Measurements from ENCODE around the gene SPINK2.

Gene SPINK2

GRCh38 chr4:56821381-56822243, at the start of gene SPINK2:
Gene SPINK2 (minus strand): TSS chr4:56821701. CDS start chr4:56821662, 39 bp downstream.
- DNase-seq, result no peak

- no peak for DNase-seq
Observed at GRCh38 chr4:56870946-56871345, 49.4 kb upstream of the SPINK2 start.

GRCh38 chr4:56863441-56864139, 42.1 kb upstream of the SPINK2 start:
- no peak for DNase-seq

- no peak for DNase-seq
Observed at GRCh38 chr4:56861360-56861759, 39.9 kb upstream of the SPINK2 start.

- DNase-seq, result no peak
Observed at GRCh38 chr4:56860781-56861180, 39.3 kb upstream of the SPINK2 start.

- no peak for DNase-seq
Observed at GRCh38 chr4:56859841-56860240, 38.3 kb upstream of the SPINK2 start.

GRCh38 chr4:56857601-56858309, 36.3 kb upstream of the SPINK2 start:
- no peak for DNase-seq

GRCh38 chr4:56856656-56857055, 35.2 kb upstream of the SPINK2 start:
- no peak for DNase-seq

- no peak for DNase-seq
Observed at GRCh38 chr4:56850910-56851309, 29.4 kb upstream of the SPINK2 start.

GRCh38 chr4:56844802-56845580, 23.5 kb upstream of the SPINK2 start:
- DNase-seq, result no peak

- DNase-seq, result no peak
Observed at GRCh38 chr4:56843421-56843899, 22.0 kb upstream of the SPINK2 start.

GRCh38 chr4:56840559-56840958, 19.1 kb upstream of the SPINK2 start:
- DNase-seq, result no peak

GRCh38 chr4:56828784-56829535, 7.5 kb upstream of the SPINK2 start:
- DNase-seq, result no peak

- no peak for DNase-seq
Observed at GRCh38 chr4:56823933-56824600, 2.6 kb upstream of the SPINK2 start.

- DNase-seq, result no peak
Observed at GRCh38 chr4:56818797-56819196, 2.7 kb downstream of the SPINK2 start.

GRCh38 chr4:56817840-56818491, 3.5 kb downstream of the SPINK2 start:
- no peak for DNase-seq

- DNase-seq, result no peak
Observed at GRCh38 chr4:56806666-56807065, 14.8 kb downstream of the SPINK2 start.

GRCh38 chr4:56804551-56804950, 16.9 kb downstream of the SPINK2 start:
- no peak for DNase-seq

GRCh38 chr4:56803471-56803870, 18.0 kb downstream of the SPINK2 start:
- no peak for DNase-seq
